ENCODE measurements around the gene MTMR11.

Gene MTMR11

GRCh38 chr1:149917571-149918144, 19.0 kb downstream of the MTMR11 start, which contains the start of gene SV2A:
Gene SV2A (minus strand): TSS chr1:149917844. CDS start chr1:149913840, 4,004 bp downstream.
- TF ChIP-seq, protein P1, sequence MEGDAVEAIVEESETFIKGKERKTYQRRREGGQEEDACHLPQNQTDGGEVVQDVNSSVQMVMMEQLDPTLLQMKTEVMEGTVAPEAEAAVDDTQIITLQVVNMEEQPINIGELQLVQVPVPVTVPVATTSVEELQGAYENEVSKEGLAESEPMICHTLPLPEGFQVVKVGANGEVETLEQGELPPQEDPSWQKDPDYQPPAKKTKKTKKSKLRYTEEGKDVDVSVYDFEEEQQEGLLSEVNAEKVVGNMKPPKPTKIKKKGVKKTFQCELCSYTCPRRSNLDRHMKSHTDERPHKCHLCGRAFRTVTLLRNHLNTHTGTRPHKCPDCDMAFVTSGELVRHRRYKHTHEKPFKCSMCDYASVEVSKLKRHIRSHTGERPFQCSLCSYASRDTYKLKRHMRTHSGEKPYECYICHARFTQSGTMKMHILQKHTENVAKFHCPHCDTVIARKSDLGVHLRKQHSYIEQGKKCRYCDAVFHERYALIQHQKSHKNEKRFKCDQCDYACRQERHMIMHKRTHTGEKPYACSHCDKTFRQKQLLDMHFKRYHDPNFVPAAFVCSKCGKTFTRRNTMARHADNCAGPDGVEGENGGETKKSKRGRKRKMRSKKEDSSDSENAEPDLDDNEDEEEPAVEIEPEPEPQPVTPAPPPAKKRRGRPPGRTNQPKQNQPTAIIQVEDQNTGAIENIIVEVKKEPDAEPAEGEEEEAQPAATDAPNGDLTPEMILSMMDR (IDR thresholded peaks at IDR 0.05; ENCODE audit: low read depth, low read length, missing control alignments): no peak
- no peak for DNase-seq (ENCODE audit: low read depth)
- no peak within 1 kb of the TSS for H3K4me3 ChIP-seq (ENCODE audit: low read depth, low read length)

DNA sequence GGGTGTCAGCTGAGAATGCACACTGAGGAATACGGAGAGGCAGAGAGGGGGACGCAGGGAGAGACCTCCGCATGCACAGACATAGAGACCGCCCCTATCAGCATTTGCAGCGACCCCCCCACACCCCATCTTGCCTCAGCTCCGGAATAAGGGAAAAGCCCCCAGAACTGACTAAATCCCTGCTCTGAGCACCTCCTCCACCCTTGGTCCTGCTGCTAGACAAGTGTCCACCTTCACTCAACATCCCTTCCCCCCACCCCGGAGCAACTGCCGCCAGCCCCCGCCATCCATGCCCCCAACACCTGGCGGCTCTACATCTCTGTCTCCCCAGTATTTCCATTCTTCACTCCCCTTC, 19.8 kb downstream of the MTMR11 start:
- DNase-seq (ENCODE audit: low read depth): no peak
- no peak overlapping the region for H3K4me3 ChIP-seq (ENCODE audit: low read depth, low read length)
- TF ChIP-seq, protein P1 (IDR thresholded peaks at IDR 0.05; ENCODE audit: low read depth, low read length, missing control alignments): no peak

GRCh38 chr1:149916193-149916897, 20.3 kb downstream of the MTMR11 start:
- DNase-seq (ENCODE audit: low read depth): no peak
- TF ChIP-seq, protein P1 (IDR thresholded peaks at IDR 0.05; ENCODE audit: low read depth, low read length, missing control alignments): no peak
- H3K4me3 ChIP-seq (ENCODE audit: low read depth, low read length): no peak overlapping the region

DNA sequence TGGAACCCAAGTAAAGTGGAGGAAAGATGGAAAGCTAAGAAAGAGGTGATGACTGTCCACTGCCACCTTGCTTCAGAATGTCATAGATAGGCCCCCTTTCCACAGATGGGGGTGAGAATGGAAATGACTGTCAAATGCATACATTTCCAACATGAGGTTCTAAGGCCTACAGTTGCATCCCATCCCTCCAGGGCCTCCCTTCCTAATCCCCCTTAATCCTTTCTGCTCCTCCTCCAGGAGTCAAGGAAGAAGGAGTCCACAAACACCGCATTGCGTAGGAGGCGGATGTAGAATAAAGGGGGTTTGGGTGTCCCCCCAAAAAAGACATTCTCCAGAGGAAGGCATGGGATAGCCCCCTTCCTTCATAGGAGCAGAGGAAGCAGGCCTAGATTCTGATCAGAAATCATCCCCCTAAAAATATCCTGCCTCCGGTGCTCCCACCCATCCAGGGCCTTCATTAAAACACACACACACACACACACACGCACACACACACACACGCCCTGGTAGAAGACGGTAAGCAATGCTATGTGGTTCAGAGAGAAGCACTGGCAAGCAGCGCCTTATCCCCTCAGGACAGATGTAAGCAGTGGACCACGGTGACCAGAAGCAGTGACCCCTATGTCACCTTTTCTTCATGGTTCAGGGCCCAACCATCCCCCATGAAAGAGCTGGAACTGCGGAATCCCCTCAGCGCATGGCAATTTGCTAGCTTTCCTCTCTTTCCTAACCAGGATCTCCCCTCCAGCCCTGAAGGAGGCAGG, 21.1 kb downstream of the MTMR11 start:
- H3K4me3 ChIP-seq (ENCODE audit: low read depth, low read length): no peak overlapping the region
- no peak for DNase-seq (ENCODE audit: low read depth)
- TF ChIP-seq, protein P1 (IDR thresholded peaks at IDR 0.05; ENCODE audit: low read depth, low read length, missing control alignments): no peak

DNA sequence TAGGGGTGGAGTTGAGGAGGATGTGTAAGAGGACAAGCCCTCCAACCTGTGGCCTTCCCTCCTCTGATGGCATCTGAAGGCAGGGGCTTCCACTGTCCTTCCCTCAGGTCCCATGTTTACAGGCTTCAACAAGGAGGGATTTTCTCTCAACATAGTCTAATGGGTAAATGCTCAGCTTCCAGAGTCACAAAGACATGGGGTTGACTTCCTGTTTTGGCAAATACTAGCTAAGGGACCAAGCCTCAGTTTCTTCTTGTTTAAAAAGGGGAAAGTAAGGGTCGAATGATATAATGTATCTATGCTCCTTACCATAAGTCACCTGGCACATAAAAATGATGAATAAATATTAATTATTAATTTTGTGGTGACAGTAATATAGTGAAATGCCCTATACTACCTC, 22.1 kb downstream of the MTMR11 start:
- no peak overlapping the region for H3K4me3 ChIP-seq (ENCODE audit: low read depth, low read length)
- DNase-seq (ENCODE audit: low read depth): no peak
- TF ChIP-seq, protein P1 (IDR thresholded peaks at IDR 0.05; ENCODE audit: low read depth, low read length, missing control alignments): no peak

DNA sequence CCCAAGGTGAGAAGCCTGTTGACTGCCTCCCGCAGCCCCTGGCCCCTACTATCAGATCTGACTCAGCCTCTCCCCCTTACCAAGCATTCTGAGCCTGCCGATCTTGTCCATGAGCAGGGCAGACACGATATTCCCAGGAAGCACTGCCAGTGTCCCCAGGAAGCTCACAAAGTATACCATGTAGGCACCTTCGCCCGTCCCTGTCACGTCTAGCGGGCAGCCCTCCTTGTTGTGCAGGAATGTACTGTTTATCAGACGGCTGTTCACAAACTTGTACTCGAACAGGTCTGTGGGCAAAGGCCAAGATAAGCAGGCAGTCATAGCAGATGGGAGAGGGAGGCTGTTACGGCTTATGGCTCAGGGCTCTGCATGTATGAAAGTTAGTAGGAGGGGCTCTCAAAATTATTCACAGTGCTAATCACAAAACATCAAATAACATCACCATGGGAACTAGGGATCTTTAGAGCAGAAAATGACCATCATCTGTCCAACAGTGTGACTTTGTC, 30.1 kb downstream of the MTMR11 start:
- no peak overlapping the region for H3K4me3 ChIP-seq (ENCODE audit: low read depth, low read length)
- no peak for DNase-seq (ENCODE audit: low read depth)
- TF ChIP-seq, protein P1 (IDR thresholded peaks at IDR 0.05; ENCODE audit: low read depth, low read length, missing control alignments): no peak
